Neural cell (in vitro differentiated cells): ENCODE measurements around the gene DCTN4. TPM values are rescaled to one million over a fixed set of nuclear protein-coding genes. Genes with fewer than 3 reads are reported as not detected.
"Not testable (repeated sequence)": the region's sequence is repeated elsewhere in the genome, so short reads cannot be mapped to it uniquely, and the experiment has no call there.

ENCODE experiments used
- H2AFZ ChIP-seq: fragments of 200-600, 300-800 bp; sonication (generic), shearing (Covaris generic); 2 replicates; pipeline ENCODE4 v1.6.0; 2014; ENCODE audit warnings: low read depth, mild to moderate bottlenecking, antibody characterized with exemption, low read length, moderate library complexity
- H3F3A ChIP-seq: fragments of 200-600 bp; shearing (Covaris generic); 2 replicates; pipeline ENCODE4 v1.6.1; 2016; ENCODE audit warnings: mild to moderate bottlenecking, moderate library complexity, mixed read lengths, antibody characterized with exemption, low read length; ENCODE audit not compliant: insufficient read depth, poor library complexity, severe bottlenecking
- H3K27ac ChIP-seq: fragments of 200-600, 300-800 bp; sonication (generic), shearing (Covaris generic); 2 replicates; pipeline ENCODE4 v1.5.1; 2014; ENCODE audit warnings: mild to moderate bottlenecking, low read length, moderate library complexity
- H3K27me3 ChIP-seq: fragments of 300-800, 200-600 bp; sonication (generic), shearing (Covaris generic); 2 replicates; pipeline ENCODE4 v1.6.0; 2014; ENCODE audit warnings: mild to moderate bottlenecking, low read depth, low read length, moderate library complexity; ENCODE audit not compliant: insufficient read depth
- H3K36me3 ChIP-seq: fragments of 300-800, 200-600 bp; sonication (generic), shearing (Covaris generic); 2 replicates; pipeline ENCODE4 v1.5.1; 2014; ENCODE audit warnings: mild to moderate bottlenecking, antibody characterized with exemption, low read length, moderate library complexity; ENCODE audit not compliant: insufficient read depth
- H3K4me2 ChIP-seq: fragments of 300-800, 200-600 bp; sonication (generic), shearing (Covaris generic); 2 replicates; pipeline ENCODE4 v1.6.0; 2014; ENCODE audit warnings: mild to moderate bottlenecking, low read length
- H3K4me3 ChIP-seq: fragments of 300-800, 200-600 bp; sonication (generic), shearing (Covaris generic); 2 replicates; pipeline ENCODE4 v1.5.1; 2014; ENCODE audit warnings: mild to moderate bottlenecking, low read length, moderate library complexity
- H3K79me2 ChIP-seq: fragments of 200-600 bp; shearing (Covaris generic); replicated peaks from 2 replicates; pipeline ENCODE4 v1.6.0; 2014; ENCODE audit warnings: mild to moderate bottlenecking, low read length, moderate library complexity; ENCODE audit not compliant: insufficient read depth
- H3K9ac ChIP-seq: fragments of 300-800, 200-600 bp; sonication (generic), shearing (Covaris generic); 2 replicates; pipeline ENCODE4 v1.6.1; 2016; ENCODE audit warnings: mild to moderate bottlenecking, low read length, mixed read lengths
- H3K9me2 ChIP-seq: fragments of 200-600 bp; shearing (Covaris generic); 2 replicates; pipeline ENCODE4 v1.6.1; 2016; ENCODE audit warnings: mild to moderate bottlenecking, low read length, mixed read lengths; ENCODE audit not compliant: insufficient read depth
- H3K9me3 ChIP-seq: fragments of 200-600, 300-800 bp; sonication (generic), shearing (Covaris generic); 2 replicates; pipeline ENCODE4 v1.6.1; 2016; ENCODE audit warnings: mild to moderate bottlenecking, mixed run types, low read length, moderate library complexity, mixed read lengths
- H4K20me1 ChIP-seq: fragments of 200-600 bp; shearing (Covaris generic); 2 replicates; pipeline ENCODE4 v1.6.1; 2016; ENCODE audit warnings: mild to moderate bottlenecking, mixed run types; ENCODE audit not compliant: insufficient read depth
- EP300 ChIP-seq: fragments of 450-650 bp; conservative IDR thresholded peaks from 2 replicates; pipeline ENCODE4 v1.6.1; 2014; ENCODE audit warnings: antibody characterized with exemption, mild to moderate bottlenecking, moderate library complexity; ENCODE audit not compliant: poor library complexity, severe bottlenecking
- EZH2 ChIP-seq: fragments of 200-600, 300-800 bp; shearing (Covaris generic), sonication (generic); IDR thresholded peaks from 2 replicates; pipeline ENCODE4 v1.6.1; 2014; ENCODE audit warnings: antibody characterized with exemption, low read length, borderline replicate concordance, mild to moderate bottlenecking; ENCODE audit not compliant: insufficient read depth, poor library complexity, severe bottlenecking
- MXI1 ChIP-seq: fragments of 450-650 bp; conservative IDR thresholded peaks from 2 replicates; pipeline ENCODE4 v1.6.1; 2014; ENCODE audit warnings: antibody characterized with exemption, mild to moderate bottlenecking; ENCODE audit not compliant: poor library complexity, severe bottlenecking
- POLR2AphosphoS5 ChIP-seq: IDR thresholded peaks from 2 replicates; pipeline ENCODE4 v1.6.1; 2012
- RAD21 ChIP-seq: fragments of 450-650 bp; conservative IDR thresholded peaks from 2 replicates; pipeline ENCODE4 v1.6.1; 2014; ENCODE audit warnings: antibody characterized with exemption, mild to moderate bottlenecking, moderate library complexity
- SMC3 ChIP-seq: fragments of 450-650 bp; conservative IDR thresholded peaks from 2 replicates; pipeline ENCODE4 v1.6.1; 2014; ENCODE audit warnings: antibody characterized with exemption, mild to moderate bottlenecking, moderate library complexity; ENCODE audit not compliant: poor library complexity
- TAF1 ChIP-seq: IDR thresholded peaks from 2 replicates; pipeline ENCODE4 v1.6.1; 2012; ENCODE audit warnings: low read depth
- polyA plus RNA-seq: library from polyadenylated mRNA; depleted of rRNA; stranded (reverse); fragments of >200 nt; gene quantifications from 2 replicates; pipeline ENCODE4 v1.2.3, GENCODE V29; 2014
- TF ChIP-seq, protein P1 (sequence below): fragments of 450-650 bp; IDR thresholded peaks from 2 replicates; pipeline ENCODE4 v1.5.1; 2014; ENCODE audit warnings: antibody characterized with exemption, mild to moderate bottlenecking, moderate library complexity; ENCODE audit not compliant: poor library complexity, severe bottlenecking
- TF ChIP-seq, protein P2 (sequence below): IDR thresholded peaks from 2 replicates; pipeline ENCODE4 v1.6.1; 2012; ENCODE audit warnings: borderline replicate concordance

DCTN4 gene
- polyA plus RNA-seq, 1 donor from 2014 or later: 117 TPM

DNA sequence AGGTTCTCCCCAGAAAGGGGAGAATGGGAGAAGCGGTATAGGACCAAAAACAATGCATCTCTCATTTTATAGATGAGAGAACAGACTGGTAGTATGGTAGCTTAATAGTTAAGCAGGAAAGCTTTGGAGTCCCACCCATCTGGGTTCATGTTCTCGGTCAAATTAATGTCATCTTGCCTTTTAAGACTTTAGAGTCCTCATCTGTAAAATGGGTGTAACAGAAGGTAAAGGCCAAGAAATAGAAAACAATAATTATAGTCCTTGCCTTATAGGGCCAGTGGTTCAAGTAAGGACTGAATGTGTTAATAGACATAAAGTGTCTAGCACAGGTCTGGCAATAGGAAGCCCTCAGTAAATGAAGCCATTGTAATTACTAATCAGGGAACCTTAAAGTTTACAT lies 36.1 kb upstream of the DCTN4 start:
- H3K9ac ChIP-seq: no peak overlapping the region
- no peak overlapping the region for H3K4me3 ChIP-seq
- H2AFZ ChIP-seq: no peak overlapping the region
- H3K36me3 ChIP-seq: no peaks in the 10 kb centered on the region
- TF ChIP-seq POLR2AphosphoS5: no peak
- no peaks in the 10 kb centered on the region for H3F3A ChIP-seq
- no peaks in the 10 kb centered on the region for H3K9me2 ChIP-seq
- no peak overlapping the region for H3K4me2 ChIP-seq
- H3K27me3 ChIP-seq: no peaks in the 10 kb centered on the region
- no peaks in the 10 kb centered on the region for H4K20me1 ChIP-seq
- H3K27ac ChIP-seq: no peak overlapping the region
- H3K9me3 ChIP-seq: no peaks in the 10 kb centered on the region
- H3K79me2 ChIP-seq: no peaks in the 10 kb centered on the region

DNA sequence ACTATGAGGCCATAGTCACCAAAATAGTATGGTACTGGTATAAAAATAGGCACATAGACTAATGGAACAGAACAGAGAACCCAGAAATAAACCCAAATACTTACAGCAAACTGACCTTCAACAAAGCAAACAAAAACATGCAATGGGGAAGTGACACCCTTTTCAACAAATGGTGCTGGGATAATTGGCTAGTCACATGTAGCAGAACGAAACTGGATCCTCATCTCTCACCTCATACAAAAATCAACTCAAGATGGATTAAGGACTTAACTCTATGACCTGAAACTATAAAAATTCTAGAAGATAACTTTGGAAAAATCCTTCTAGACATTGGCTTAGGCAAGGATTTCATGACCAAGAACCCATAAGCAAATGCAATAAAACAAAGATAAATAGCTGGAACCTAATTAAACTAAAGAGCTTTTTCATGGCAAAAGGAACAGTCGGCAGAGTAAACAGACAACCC lies 34.6 kb upstream of the DCTN4 start:
- not testable (repeated sequence) for H3K36me3 ChIP-seq, H3K27ac ChIP-seq, H3K4me3 ChIP-seq, H3F3A ChIP-seq, H3K9ac ChIP-seq, H3K4me2 ChIP-seq, H3K79me2 ChIP-seq, H3K9me2 ChIP-seq, H3K9me3 ChIP-seq, H2AFZ ChIP-seq, H4K20me1 ChIP-seq, H3K27me3 ChIP-seq

DNA sequence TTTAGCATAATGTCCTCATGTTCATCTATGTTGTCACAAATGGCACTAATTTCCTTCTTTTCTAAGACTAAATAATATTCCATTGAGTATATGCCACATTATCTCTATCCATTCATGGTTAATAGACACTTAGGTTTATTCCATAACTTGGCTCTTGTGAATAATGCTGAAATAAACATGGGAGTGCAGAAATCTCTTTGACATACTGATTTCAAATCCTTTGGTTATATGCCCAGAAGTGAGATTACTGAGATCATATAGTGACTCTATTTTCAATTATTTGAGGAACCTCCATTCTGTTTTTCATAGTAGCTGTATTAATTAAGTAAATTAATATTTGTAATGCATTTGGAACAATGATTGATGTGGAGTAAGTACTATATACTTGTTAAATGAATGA lies 32.7 kb upstream of the DCTN4 start:
- Histone ChIP-seq H3K9me2 (no peaks in the 10 kb centered on the region), H2AFZ (no peak overlapping the region), H3K36me3 (no peaks in the 10 kb centered on the region), H3F3A (no peaks in the 10 kb centered on the region), H3K9me3 (no peaks in the 10 kb centered on the region), H4K20me1 (no peaks in the 10 kb centered on the region), H3K9ac (no peak overlapping the region), H3K27ac (no peak overlapping the region), H3K4me3 (no peak overlapping the region), H3K4me2 (no peak overlapping the region), H3K27me3 (no peaks in the 10 kb centered on the region), H3K79me2 (no peaks in the 10 kb centered on the region)
- TF ChIP-seq MXI1 (no peak), SMC3 (no peak), TAF1 (no peak), EP300 (no peak), EZH2 (no peak), POLR2AphosphoS5 (no peak), RAD21 (no peak)
- TF ChIP-seq, protein P1, sequence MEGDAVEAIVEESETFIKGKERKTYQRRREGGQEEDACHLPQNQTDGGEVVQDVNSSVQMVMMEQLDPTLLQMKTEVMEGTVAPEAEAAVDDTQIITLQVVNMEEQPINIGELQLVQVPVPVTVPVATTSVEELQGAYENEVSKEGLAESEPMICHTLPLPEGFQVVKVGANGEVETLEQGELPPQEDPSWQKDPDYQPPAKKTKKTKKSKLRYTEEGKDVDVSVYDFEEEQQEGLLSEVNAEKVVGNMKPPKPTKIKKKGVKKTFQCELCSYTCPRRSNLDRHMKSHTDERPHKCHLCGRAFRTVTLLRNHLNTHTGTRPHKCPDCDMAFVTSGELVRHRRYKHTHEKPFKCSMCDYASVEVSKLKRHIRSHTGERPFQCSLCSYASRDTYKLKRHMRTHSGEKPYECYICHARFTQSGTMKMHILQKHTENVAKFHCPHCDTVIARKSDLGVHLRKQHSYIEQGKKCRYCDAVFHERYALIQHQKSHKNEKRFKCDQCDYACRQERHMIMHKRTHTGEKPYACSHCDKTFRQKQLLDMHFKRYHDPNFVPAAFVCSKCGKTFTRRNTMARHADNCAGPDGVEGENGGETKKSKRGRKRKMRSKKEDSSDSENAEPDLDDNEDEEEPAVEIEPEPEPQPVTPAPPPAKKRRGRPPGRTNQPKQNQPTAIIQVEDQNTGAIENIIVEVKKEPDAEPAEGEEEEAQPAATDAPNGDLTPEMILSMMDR: no peak
- TF ChIP-seq, protein P2, sequence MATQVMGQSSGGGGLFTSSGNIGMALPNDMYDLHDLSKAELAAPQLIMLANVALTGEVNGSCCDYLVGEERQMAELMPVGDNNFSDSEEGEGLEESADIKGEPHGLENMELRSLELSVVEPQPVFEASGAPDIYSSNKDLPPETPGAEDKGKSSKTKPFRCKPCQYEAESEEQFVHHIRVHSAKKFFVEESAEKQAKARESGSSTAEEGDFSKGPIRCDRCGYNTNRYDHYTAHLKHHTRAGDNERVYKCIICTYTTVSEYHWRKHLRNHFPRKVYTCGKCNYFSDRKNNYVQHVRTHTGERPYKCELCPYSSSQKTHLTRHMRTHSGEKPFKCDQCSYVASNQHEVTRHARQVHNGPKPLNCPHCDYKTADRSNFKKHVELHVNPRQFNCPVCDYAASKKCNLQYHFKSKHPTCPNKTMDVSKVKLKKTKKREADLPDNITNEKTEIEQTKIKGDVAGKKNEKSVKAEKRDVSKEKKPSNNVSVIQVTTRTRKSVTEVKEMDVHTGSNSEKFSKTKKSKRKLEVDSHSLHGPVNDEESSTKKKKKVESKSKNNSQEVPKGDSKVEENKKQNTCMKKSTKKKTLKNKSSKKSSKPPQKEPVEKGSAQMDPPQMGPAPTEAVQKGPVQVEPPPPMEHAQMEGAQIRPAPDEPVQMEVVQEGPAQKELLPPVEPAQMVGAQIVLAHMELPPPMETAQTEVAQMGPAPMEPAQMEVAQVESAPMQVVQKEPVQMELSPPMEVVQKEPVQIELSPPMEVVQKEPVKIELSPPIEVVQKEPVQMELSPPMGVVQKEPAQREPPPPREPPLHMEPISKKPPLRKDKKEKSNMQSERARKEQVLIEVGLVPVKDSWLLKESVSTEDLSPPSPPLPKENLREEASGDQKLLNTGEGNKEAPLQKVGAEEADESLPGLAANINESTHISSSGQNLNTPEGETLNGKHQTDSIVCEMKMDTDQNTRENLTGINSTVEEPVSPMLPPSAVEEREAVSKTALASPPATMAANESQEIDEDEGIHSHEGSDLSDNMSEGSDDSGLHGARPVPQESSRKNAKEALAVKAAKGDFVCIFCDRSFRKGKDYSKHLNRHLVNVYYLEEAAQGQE: no peak
